HepG2 (cell line): ENCODE data around the gene SPDL1. TPM values are rescaled to one million over a fixed set of nuclear protein-coding genes. Genes with fewer than 3 reads are reported as not detected.

Source experiments
- ARID2 ChIP-seq: sonication (generic); formaldehyde crosslinking; IDR thresholded peaks from 2 replicates; pipeline ENCODE4 v1.8.1; 2022; ENCODE audit warnings: mild to moderate bottlenecking, missing genetic modification reagents, borderline replicate concordance
- CHD2 ChIP-seq: IDR thresholded peaks from 2 replicates; pipeline ENCODE4 v1.6.1; 2011; ENCODE audit warnings: low read depth, low read length, improper control_type of control experiment
- GLI4 ChIP-seq: sonication (generic); formaldehyde crosslinking; IDR thresholded peaks from 2 replicates; pipeline ENCODE4 v1.5.1; 2020; ENCODE audit warnings: missing genetic modification reagents, mild to moderate bottlenecking, moderate library complexity, borderline replicate concordance
- KDM1A ChIP-seq: IDR thresholded peaks from 2 replicates; pipeline ENCODE4 v1.6.1; 2016; ENCODE audit warnings: missing compliant biosample characterization
- KDM4B ChIP-seq: sonication (generic); formaldehyde crosslinking; IDR thresholded peaks from 2 replicates; pipeline ENCODE4 v1.4.0; 2020; ENCODE audit warnings: missing genetic modification reagents
- KDM5B ChIP-seq: sonication (generic); formaldehyde crosslinking; IDR thresholded peaks from 2 replicates; pipeline ENCODE4 v1.4.0; 2020; ENCODE audit warnings: missing genetic modification reagents, mild to moderate bottlenecking, borderline replicate concordance
- MYC ChIP-seq: sonication (generic); formaldehyde crosslinking; IDR thresholded peaks from 2 replicates; pipeline ENCODE4 v1.9.0; 2021; ENCODE audit warnings: missing genetic modification reagents, borderline replicate concordance
- NAIF1 ChIP-seq: sonication (generic); formaldehyde crosslinking; IDR thresholded peaks from 2 replicates; pipeline ENCODE4 v1.5.0; 2020; ENCODE audit warnings: mild to moderate bottlenecking, missing genetic modification reagents, borderline replicate concordance
- NCOA1 ChIP-seq: sonication (generic); formaldehyde crosslinking; IDR thresholded peaks from 2 replicates; pipeline ENCODE4 v1.9.0; 2021; ENCODE audit warnings: missing genetic modification reagents
- NFKBIZ ChIP-seq: IDR thresholded peaks from 2 replicates; pipeline ENCODE4 v1.6.1; 2018; ENCODE audit warnings: missing genetic modification reagents, missing compliant biosample characterization
- PHF8 ChIP-seq: sonication (generic); formaldehyde crosslinking; IDR thresholded peaks from 2 replicates; pipeline ENCODE4 v1.5.0; 2020; ENCODE audit warnings: missing genetic modification reagents
- SMC3 ChIP-seq: IDR thresholded peaks from 2 replicates; pipeline ENCODE4 v1.6.1; 2011; ENCODE audit warnings: low read length, improper control_type of control experiment
- U2AF1 ChIP-seq: fragments of 200-400 bp; formaldehyde crosslinking; optimal IDR thresholded peaks from 2 replicates; pipeline ENCODE3; 2017; ENCODE audit warnings: mild to moderate bottlenecking, low read depth, low read length
- ZNF264 ChIP-seq: sonication (generic); formaldehyde crosslinking; IDR thresholded peaks from 2 replicates; pipeline ENCODE4 v1.4.0; 2020; ENCODE audit warnings: missing genetic modification reagents
- ZNF432 ChIP-seq: sonication (generic); formaldehyde crosslinking; IDR thresholded peaks from 2 replicates; pipeline ENCODE4 v1.5.0; 2020; ENCODE audit warnings: missing genetic modification reagents, mild to moderate bottlenecking, borderline replicate concordance
- ZNF567 ChIP-seq: sonication (generic); formaldehyde crosslinking; IDR thresholded peaks from 2 replicates; pipeline ENCODE4 v1.8.1; 2023; ENCODE audit warnings: mild to moderate bottlenecking, missing genetic modification reagents, borderline replicate concordance
- ZNF768 ChIP-seq: sonication (generic); formaldehyde crosslinking; IDR thresholded peaks from 2 replicates; pipeline ENCODE4 v1.4.0; 2020; ENCODE audit warnings: missing genetic modification reagents
- polyA plus RNA-seq, 8 experiments: library from polyadenylated mRNA; depleted of rRNA in 3 of 8; stranded (reverse) in 7 of 8; unstranded in 1 of 8; fragments of >200 nt; fragmentation: Illumina TruSeq in 4 of 8; extraction: Trizol in 4 of 8; gene quantifications; 2 replicates each; pipeline versions ENCODE4 v1.2.1 to v1.2.3, GENCODE V29; 2011 to 2016; ENCODE audit warnings: low read depth in 4 of 8, missing spikeins in 1 of 8, mixed read lengths in 1 of 8; ENCODE audit not compliant: insufficient read depth in 1 of 8
- total RNA-seq, 5 experiments: library from RNA; depleted of rRNA; stranded (reverse); fragments of >200 nt; fragmentation: Illumina TruSeq; extraction: Trizol; gene quantifications; 2 replicates each; pipeline ENCODE4 v1.2.3, GENCODE V29; 2016; ENCODE audit warnings: low read depth in 1 of 5
- TF ChIP-seq, protein P1 (sequence below): sonication (generic); formaldehyde crosslinking; IDR thresholded peaks from 2 replicates; pipeline ENCODE4 v1.8.1; 2023; ENCODE audit warnings: missing genetic modification reagents, mild to moderate bottlenecking, borderline replicate concordance
- TF ChIP-seq, protein P2 (sequence below): IDR thresholded peaks from 2 replicates; pipeline ENCODE4 v1.6.1; 2016; ENCODE audit warnings: mild to moderate bottlenecking
- TF ChIP-seq, protein P3 (sequence below), 2 experiments: fragments of 450-650 bp in 1 of 2; sonication (generic) in 1 of 2; formaldehyde crosslinking in 1 of 2; IDR thresholded peaks; 2 replicates each; pipeline versions ENCODE4 v1.6.1 to v1.8.0; 2016 to 2022; ENCODE audit warnings: antibody characterized with exemption in 1 of 2, mild to moderate bottlenecking in 1 of 2, missing genetic modification reagents in 1 of 2

SPDL1 gene
- total and polyA plus RNA-seq, 2 of the 13 experiments (the other 11 are each of a cell fraction or from before 2014, with no cell fraction given) = 10.9 to 36.6 TPM

DNA sequence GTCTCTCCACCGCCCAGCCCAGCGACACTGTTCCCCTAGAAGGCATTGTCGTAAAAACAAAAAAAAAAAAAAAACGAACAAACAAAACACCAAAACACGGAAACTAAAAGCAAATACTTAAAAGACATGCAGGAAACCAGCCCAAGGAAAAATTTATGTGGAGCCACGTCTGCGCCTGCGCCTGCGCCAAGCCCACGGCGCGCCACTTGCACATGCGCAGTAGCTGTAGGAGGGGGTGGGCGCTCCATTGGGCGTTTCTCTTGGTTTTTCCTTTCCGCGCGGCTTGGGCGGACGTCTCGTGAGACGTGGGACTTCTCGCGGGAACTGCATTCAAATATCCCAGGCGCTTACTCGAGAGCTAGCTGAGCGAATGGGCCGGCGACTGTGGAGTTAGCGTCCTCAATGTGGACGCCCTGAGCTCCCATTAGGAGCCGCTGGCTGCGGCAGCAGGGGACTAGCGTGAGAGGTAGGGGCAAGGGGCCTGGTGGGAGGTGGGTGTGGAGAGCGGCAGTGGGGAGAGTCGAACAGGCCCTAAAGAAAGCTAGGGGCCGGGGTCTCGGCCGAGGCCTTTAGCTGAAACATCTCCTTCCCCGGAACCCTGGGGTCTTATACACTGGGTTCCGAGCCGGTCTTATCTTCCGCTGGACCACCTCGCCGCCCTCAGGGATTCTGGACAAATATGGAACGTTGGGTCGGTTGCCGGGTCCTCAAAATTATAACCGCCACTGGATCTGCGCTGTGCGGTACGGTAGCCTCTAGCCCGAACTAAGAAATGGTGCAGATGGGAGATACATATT is at the start of gene SPDL1 (continued):
- TF ChIP-seq GLI4 (CRISPR knock-in tag) = no peak
- TF ChIP-seq ZNF432 (CRISPR knock-in tag) = no peak
- TF ChIP-seq ZNF264 (CRISPR knock-in tag) = peak; percentile 98
- no peak for TF ChIP-seq SMC3
- TF ChIP-seq NFKBIZ (CRISPR knock-in tag) = no peak
- no peak for TF ChIP-seq NAIF1 (CRISPR knock-in tag)
- TF ChIP-seq MYC (CRISPR knock-in tag) = peak; percentile 38; the same call in 1 of the 2 replicates
- TF ChIP-seq U2AF1 = no peak
- TF ChIP-seq NCOA1 = no peak
- TF ChIP-seq, protein P1, sequence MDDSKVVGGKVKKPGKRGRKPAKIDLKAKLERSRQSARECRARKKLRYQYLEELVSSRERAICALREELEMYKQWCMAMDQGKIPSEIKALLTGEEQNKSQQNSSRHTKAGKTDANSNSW = no peak
- TF ChIP-seq KDM1A (CRISPR knock-in tag) = no peak
- peak; percentile 49; the same call in 1 of the 2 replicates for TF ChIP-seq KDM5B (CRISPR knock-in tag)
- TF ChIP-seq, protein P2, sequence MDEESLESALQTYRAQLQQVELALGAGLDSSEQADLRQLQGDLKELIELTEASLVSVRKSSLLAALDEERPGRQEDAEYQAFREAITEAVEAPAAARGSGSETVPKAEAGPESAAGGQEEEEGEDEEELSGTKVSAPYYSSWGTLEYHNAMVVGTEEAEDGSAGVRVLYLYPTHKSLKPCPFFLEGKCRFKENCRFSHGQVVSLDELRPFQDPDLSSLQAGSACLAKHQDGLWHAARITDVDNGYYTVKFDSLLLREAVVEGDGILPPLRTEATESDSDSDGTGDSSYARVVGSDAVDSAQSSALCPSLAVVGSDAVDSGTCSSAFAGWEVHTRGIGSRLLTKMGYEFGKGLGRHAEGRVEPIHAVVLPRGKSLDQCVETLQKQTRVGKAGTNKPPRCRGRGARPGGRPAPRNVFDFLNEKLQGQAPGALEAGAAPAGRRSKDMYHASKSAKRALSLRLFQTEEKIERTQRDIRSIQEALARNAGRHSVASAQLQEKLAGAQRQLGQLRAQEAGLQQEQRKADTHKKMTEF (CRISPR knock-in tag) = no peak; the same call in 1 of the 2 replicates
- TF ChIP-seq CHD2 = peak; percentile 98
- no peak for TF ChIP-seq ARID2
- TF ChIP-seq ZNF567 (CRISPR knock-in tag) = 0 out of 2 replicates have a peak, but pooled peaks have one; percentile 27
- TF ChIP-seq ZNF768 (CRISPR knock-in tag) = peak; percentile 25; the same call in 1 of the 2 replicates
- TF ChIP-seq, protein P3, sequence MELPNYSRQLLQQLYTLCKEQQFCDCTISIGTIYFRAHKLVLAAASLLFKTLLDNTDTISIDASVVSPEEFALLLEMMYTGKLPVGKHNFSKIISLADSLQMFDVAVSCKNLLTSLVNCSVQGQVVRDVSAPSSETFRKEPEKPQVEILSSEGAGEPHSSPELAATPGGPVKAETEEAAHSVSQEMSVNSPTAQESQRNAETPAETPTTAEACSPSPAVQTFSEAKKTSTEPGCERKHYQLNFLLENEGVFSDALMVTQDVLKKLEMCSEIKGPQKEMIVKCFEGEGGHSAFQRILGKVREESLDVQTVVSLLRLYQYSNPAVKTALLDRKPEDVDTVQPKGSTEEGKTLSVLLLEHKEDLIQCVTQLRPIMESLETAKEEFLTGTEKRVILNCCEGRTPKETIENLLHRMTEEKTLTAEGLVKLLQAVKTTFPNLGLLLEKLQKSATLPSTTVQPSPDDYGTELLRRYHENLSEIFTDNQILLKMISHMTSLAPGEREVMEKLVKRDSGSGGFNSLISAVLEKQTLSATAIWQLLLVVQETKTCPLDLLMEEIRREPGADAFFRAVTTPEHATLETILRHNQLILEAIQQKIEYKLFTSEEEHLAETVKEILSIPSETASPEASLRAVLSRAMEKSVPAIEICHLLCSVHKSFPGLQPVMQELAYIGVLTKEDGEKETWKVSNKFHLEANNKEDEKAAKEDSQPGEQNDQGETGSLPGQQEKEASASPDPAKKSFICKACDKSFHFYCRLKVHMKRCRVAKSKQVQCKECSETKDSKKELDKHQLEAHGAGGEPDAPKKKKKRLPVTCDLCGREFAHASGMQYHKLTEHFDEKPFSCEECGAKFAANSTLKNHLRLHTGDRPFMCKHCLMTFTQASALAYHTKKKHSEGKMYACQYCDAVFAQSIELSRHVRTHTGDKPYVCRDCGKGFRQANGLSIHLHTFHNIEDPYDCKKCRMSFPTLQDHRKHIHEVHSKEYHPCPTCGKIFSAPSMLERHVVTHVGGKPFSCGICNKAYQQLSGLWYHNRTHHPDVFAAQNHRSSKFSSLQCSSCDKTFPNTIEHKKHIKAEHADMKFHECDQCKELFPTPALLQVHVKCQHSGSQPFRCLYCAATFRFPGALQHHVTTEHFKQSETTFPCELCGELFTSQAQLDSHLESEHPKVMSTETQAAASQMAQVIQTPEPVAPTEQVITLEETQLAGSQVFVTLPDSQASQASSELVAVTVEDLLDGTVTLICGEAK (IDR thresholded peaks at IDR 0.05) = no peak
- TF ChIP-seq, protein P3 (CRISPR knock-in tag; IDR thresholded peaks at IDR 0.05) = no peak; the same call in 1 of the 2 replicates
- TF ChIP-seq PHF8 (CRISPR knock-in tag) = peak; percentile 94
- TF ChIP-seq KDM4B (CRISPR knock-in tag) = no peak
